ENCODE results near the gene ZNF346. TPM values are rescaled to one million over a fixed set of nuclear protein-coding genes. Genes with fewer than 3 reads are reported as not detected.

The ZNF346 gene
- total and polyA plus RNA-seq, 10 of the 15 experiments (the other 5 are each of a cell fraction or from before 2014, with no cell fraction given) = 6.5 to 30.2 (median 24.0) TPM

DNA sequence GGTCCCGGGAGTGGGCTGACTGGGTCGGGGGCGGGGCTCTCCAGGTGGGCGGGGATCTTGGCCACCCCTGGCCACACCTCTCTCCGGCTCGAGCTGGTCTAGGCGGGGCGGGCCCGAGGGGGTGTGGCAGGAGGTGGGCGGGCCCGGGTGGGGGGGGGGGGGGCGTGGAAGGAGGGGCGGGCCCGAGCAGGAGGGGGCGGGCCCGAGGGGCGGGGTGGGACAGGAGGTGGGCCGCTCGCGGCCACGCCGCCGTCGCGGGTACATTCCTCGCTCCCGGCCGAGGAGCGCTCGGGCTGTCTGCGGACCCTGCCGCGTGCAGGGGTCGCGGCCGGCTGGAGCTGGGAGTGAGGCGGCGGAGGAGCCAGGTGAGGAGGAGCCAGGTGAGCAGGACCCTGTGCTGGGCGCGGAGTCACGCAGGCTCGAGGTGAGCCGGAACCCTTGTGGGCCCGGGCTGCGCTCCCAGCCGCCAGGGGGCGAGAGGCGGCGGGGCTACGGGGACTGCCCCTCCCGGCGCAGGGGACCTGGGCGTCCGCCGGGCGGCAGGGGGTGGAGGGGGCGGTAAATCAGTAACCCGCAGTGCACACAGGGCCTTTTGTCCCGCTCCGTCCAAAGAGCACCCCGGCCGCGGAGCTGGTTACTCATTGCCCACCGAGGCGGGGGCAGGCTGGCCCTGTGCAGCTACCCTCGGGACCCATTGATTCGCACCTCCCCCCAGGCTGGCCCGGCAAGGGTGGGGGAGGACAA is 64.3 kb downstream of the ZNF346 start, which contains the start of gene FGFR4 (continued):
- TF ChIP-seq, protein P1, sequence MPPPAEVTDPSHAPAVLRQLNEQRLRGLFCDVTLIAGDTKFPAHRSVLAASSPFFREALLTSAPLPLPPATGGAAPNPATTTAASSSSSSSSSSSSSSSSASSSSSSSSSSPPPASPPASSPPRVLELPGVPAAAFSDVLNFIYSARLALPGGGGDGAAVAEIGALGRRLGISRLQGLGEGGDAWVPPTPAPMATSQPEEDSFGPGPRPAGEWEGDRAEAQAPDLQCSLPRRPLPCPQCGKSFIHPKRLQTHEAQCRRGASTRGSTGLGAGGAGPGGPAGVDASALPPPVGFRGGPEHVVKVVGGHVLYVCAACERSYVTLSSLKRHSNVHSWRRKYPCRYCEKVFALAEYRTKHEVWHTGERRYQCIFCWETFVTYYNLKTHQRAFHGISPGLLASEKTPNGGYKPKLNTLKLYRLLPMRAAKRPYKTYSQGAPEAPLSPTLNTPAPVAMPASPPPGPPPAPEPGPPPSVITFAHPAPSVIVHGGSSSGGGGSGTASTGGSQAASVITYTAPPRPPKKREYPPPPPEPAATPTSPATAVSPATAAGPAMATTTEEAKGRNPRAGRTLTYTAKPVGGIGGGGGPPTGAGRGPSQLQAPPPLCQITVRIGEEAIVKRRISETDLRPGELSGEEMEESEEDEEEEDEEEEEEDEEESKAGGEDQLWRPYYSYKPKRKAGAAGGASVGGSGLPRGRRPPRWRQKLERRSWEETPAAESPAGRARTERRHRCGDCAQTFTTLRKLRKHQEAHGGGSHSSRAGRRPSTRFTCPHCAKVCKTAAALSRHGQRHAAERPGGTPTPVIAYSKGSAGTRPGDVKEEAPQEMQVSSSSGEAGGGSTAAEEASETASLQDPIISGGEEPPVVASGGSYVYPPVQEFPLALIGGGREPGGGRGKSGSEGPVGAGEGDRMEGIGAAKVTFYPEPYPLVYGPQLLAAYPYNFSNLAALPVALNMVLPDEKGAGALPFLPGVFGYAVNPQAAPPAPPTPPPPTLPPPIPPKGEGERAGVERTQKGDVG (CRISPR knock-in tag; IDR thresholded peaks at IDR 0.05) = no peak
- TF ChIP-seq SKIL (IDR thresholded peaks at IDR 0.05; ENCODE audit: low read depth, poor library complexity, severe bottlenecking) (no peak), RFX5 (IDR thresholded peaks at IDR 0.05; ENCODE audit: low read depth, low read length) (no peak), BACH1 (IDR thresholded peaks at IDR 0.05; ENCODE audit: borderline replicate concordance) (0 out of 2 replicates have a peak, but pooled peaks have one; percentile 31), POLR2AphosphoS2 (IDR thresholded peaks at IDR 0.05; ENCODE audit: low read depth, low read length) (no peak), MYB (IDR thresholded peaks at IDR 0.05; ENCODE audit: borderline replicate concordance, low read depth, low read length) (no peak), NR2F1 (conservative IDR thresholded peaks at IDR 0.05) (peak; percentile 36; the same call in 1 of the 2 replicates), GATAD2B (conservative IDR thresholded peaks at IDR 0.05; ENCODE audit: low read depth) (0 out of 2 replicates have a peak, but pooled peaks have one; percentile 44), EZH2 (IDR thresholded peaks at IDR 0.05; ENCODE audit: borderline replicate concordance, control insufficient read depth, low read depth, low read length) (no peak), CUX1 (IDR thresholded peaks at IDR 0.05; ENCODE audit: insufficient replicate concordance, low read depth, low read length) (no peak), ZBED1 (IDR thresholded peaks at IDR 0.05; ENCODE audit: borderline replicate concordance) (no peak), EGR1 (IDR thresholded peaks at IDR 0.05; ENCODE audit: borderline replicate concordance in 1 of 2, low read depth in 2 of 2, low read length in 2 of 2) (peak in 1 of 2 experiments; percentile 37; a peak in 1 of 3 replicates), BMI1 (IDR thresholded peaks at IDR 0.05; ENCODE audit: borderline replicate concordance) (no peak)
- TF ChIP-seq, protein P2, sequence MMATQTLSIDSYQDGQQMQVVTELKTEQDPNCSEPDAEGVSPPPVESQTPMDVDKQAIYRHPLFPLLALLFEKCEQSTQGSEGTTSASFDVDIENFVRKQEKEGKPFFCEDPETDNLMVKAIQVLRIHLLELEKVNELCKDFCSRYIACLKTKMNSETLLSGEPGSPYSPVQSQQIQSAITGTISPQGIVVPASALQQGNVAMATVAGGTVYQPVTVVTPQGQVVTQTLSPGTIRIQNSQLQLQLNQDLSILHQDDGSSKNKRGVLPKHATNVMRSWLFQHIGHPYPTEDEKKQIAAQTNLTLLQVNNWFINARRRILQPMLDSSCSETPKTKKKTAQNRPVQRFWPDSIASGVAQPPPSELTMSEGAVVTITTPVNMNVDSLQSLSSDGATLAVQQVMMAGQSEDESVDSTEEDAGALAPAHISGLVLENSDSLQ (IDR thresholded peaks at IDR 0.05) = no peak
